SK-N-SH treated with all-trans-retinoic acid at 6 μM for 48 hours (cell line): ENCODE data around the gene CAPN10.

Experiments
- CSDC2 ChIP-seq: fragments of 250-450 bp; sonication (Bioruptor Pico); IDR thresholded peaks from 2 replicates; pipeline ENCODE4 v1.5.0; 2020; ENCODE audit warnings: mild to moderate bottlenecking, moderate library complexity
- ISL1 ChIP-seq: fragments of 250-450 bp; sonication (Bioruptor Pico); IDR thresholded peaks from 2 replicates; pipeline ENCODE4 v2.1.2; 2022; ENCODE audit warnings: mild to moderate bottlenecking, moderate library complexity
- TSHZ2 ChIP-seq: fragments of 250-450 bp; sonication (Bioruptor Pico); IDR thresholded peaks from 2 replicates; pipeline ENCODE4 v1.5.0; 2020; ENCODE audit warnings: mild to moderate bottlenecking, moderate library complexity
- ZFP30 ChIP-seq: fragments of 450-650 bp; formaldehyde crosslinking; IDR thresholded peaks from 2 replicates; pipeline ENCODE4 v1.5.0; 2022; ENCODE audit warnings: mild to moderate bottlenecking, moderate library complexity

GRCh38 chr2:240632306-240632721 is 45.8 kb downstream of the CAPN10 start:
- TF ChIP-seq CSDC2 (no peak), TSHZ2 (CRISPR knock-in tag) (no peak), ZFP30 (CRISPR knock-in tag) (no peak), ISL1 (CRISPR knock-in tag) (no peak)
